Measurements from ENCODE around the gene MARCHF4.

MARCHF4 gene

GRCh38 chr2:216363221-216363620 is 9.1 kb downstream of the MARCHF4 start:
- DNase-seq = no peak
- Mint-ChIP-seq H3K27me3 (ENCODE audit: low read depth, poor library complexity) (peaks cover 55% of the 10 kb centered on the region), H3K4me3 (no peak overlapping the region), H3K4me1 (no peaks in the 10 kb centered on the region), H3K36me3 (ENCODE audit: low read depth) (no peaks in the 10 kb centered on the region), H3K27ac (no peak overlapping the region), H3K9me3 (no peaks in the 10 kb centered on the region)
- no peak for TF ChIP-seq CTCF (IDR thresholded peaks at IDR 0.05)

GRCh38 chr2:216362730-216363129 is 9.6 kb downstream of the MARCHF4 start:
- no peaks in the 10 kb centered on the region for H3K36me3 Mint-ChIP-seq (ENCODE audit: low read depth)
- H3K9me3 Mint-ChIP-seq = no peaks in the 10 kb centered on the region
- TF ChIP-seq CTCF (IDR thresholded peaks at IDR 0.05) = no peak
- peaks cover 50% of the 10 kb centered on the region for H3K27me3 Mint-ChIP-seq (ENCODE audit: low read depth, poor library complexity)
- no peak for DNase-seq
- H3K27ac Mint-ChIP-seq = no peak overlapping the region
- H3K4me3 Mint-ChIP-seq = no peak overlapping the region
- no peaks in the 10 kb centered on the region for H3K4me1 Mint-ChIP-seq

- no peak for DNase-seq
- TF ChIP-seq CTCF (IDR thresholded peaks at IDR 0.05) = no peak
- H3K9me3 Mint-ChIP-seq = no peaks in the 10 kb centered on the region
- peaks cover 17% of the 10 kb centered on the region for H3K4me1 Mint-ChIP-seq
- peaks cover 20% of the 10 kb centered on the region for H3K27me3 Mint-ChIP-seq (ENCODE audit: low read depth, poor library complexity)
- H3K4me3 Mint-ChIP-seq = no peak overlapping the region
- no peaks in the 10 kb centered on the region for H3K36me3 Mint-ChIP-seq (ENCODE audit: low read depth)
- no peak overlapping the region for H3K27ac Mint-ChIP-seq
Measured at GRCh38 chr2:216355711-216356110, 16.6 kb downstream of the MARCHF4 start.

GRCh38 chr2:216354306-216354705 is 18.0 kb downstream of the MARCHF4 start:
- Mint-ChIP-seq H3K36me3 (ENCODE audit: low read depth) (no peaks in the 10 kb centered on the region), H3K4me3 (no peak overlapping the region), H3K9me3 (no peaks in the 10 kb centered on the region), H3K4me1 (peaks cover 30% of the 10 kb centered on the region), H3K27ac (no peak overlapping the region), H3K27me3 (ENCODE audit: low read depth, poor library complexity) (peaks cover 12% of the 10 kb centered on the region)
- no peak for DNase-seq
- TF ChIP-seq CTCF (IDR thresholded peaks at IDR 0.05) = no peak

- Mint-ChIP-seq H3K9me3 (no peaks in the 10 kb centered on the region), H3K4me1 (peaks cover 37% of the 10 kb centered on the region), H3K27ac (no peak overlapping the region), H3K27me3 (ENCODE audit: low read depth, poor library complexity) (peaks cover 12% of the 10 kb centered on the region), H3K36me3 (ENCODE audit: low read depth) (no peaks in the 10 kb centered on the region), H3K4me3 (no peak overlapping the region)
- DNase-seq = no peak
- no peak for TF ChIP-seq CTCF (IDR thresholded peaks at IDR 0.05)
Measured at GRCh38 chr2:216352653-216353270, 19.5 kb downstream of the MARCHF4 start.

GRCh38 chr2:216351172-216351925 is 20.9 kb downstream of the MARCHF4 start:
- no peaks in the 10 kb centered on the region for H3K36me3 Mint-ChIP-seq (ENCODE audit: low read depth)
- H3K27me3 Mint-ChIP-seq (ENCODE audit: low read depth, poor library complexity) = peaks cover 12% of the 10 kb centered on the region
- no peak for DNase-seq
- no peaks in the 10 kb centered on the region for H3K9me3 Mint-ChIP-seq
- peaks cover 37% of the 10 kb centered on the region for H3K4me1 Mint-ChIP-seq
- H3K4me3 Mint-ChIP-seq = no peak overlapping the region
- no peak for TF ChIP-seq CTCF (IDR thresholded peaks at IDR 0.05)
- no peak overlapping the region for H3K27ac Mint-ChIP-seq
